Stimulated activated CD4-positive, alpha-beta T cell treated with anti-CD3 and anti-CD28 coated beads, TNF-alpha, amount 100 ng/mL, for 4 hours (primary cell): ENCODE results near the gene SEC14L3.
A peak's percentile ranks its signal among the peaks of the same experiment; 100 is the strongest.
"Not testable (repeated sequence)": the region's sequence is repeated elsewhere in the genome, so short reads cannot be mapped to it uniquely, and the experiment has no call there.

ENCODE experiments used
- DNase-seq, 3 experiments: peaks; one replicate each; pipeline ENCODE4 v3.0.0-alpha.2; 2020; ENCODE audit warnings: low read depth in 3 of 3

SEC14L3 gene

DNA sequence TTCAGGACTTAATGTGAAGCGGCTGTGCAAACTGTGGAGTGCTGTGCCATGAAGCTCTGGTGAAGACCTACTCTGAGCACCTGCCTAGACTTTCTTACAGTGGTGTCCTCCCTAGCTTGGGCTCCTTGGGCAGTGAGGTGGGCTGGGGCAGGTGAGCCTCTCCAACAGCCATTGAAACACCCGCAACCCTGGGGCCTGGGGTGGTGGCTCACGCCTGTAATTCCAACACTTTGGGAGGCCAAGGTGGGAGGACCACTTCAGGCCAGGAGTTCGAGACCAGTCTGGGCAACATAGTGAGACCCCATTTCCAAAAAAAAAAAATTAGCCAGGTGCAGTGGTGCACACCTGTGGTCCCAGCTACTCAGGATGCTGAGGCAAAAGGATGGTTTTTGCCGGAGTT is 14.3 kb upstream of the SEC14L3 start:
- DNase-seq = no peak

DNA sequence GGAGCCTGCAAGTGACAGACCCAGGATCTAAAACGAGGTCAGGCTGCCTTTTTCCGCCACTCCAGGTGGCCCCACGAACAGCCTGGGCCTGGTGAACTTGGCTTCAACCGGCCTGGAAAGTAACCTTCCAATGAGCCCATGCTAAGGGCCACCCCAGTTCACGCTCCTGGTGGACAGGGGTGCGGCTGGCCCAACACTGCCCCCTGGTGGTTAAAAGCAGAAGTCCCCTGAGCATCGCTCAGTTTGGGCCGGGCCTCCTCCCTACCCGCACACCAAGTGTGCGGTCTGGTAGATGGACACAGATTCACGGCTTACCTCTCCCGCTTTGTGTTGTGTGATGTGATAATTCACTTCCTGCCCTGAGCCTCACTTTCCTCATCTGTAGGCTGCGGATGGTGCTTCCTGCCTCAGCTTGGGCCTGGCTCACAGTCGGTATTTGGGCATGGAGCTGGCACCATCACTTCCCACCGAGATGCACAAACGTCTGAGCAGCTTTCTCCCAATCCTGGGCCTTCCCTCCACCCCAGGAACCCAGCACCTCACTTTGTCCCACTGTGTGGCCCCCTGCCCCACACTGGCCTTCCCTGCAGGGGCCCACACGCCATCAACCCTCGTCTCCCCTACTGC is 13.7 kb upstream of the SEC14L3 start:
- DNase-seq = peak; percentile 53 to 63 (median 57)

DNA sequence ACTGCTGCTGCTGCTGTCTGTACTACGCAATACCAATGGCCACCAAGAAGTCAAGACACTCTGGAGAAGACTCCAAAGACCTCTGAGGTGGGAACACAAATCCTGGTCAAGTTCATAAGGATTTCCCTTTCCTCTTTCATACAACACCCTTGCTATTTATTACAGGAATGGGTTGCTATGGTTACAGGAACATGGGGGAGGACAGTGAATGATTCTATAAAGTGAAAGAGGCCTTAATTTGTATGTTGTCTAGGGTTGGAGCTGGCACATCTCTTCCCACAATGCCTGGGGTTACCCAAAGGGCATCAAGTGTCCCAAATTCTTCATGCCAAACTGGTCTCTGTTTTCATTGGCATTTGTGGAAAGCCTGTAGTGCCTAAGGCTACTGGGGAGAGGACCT is 11.4 kb upstream of the SEC14L3 start:
- DNase-seq = no peak

DNA sequence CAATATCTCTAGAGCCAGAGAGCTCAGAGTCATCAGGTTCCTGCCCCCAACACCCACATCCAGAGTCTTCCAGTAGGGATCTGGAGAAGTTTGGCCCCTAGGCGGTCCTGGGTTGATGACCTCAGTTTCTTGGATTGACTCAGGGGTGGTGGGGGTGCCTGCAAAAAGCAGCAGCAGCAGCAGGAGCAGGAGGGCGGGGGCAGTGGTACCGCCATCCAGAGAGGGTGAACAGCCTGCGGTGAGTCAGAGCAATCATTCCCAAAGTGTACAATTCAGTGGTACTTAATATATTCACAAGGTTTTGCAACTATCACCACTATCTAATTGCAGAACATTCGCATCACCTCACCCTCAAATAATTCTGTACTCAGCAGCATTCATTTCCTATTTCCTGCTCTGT is 9.9 kb upstream of the SEC14L3 start:
- no peak for DNase-seq

DNA sequence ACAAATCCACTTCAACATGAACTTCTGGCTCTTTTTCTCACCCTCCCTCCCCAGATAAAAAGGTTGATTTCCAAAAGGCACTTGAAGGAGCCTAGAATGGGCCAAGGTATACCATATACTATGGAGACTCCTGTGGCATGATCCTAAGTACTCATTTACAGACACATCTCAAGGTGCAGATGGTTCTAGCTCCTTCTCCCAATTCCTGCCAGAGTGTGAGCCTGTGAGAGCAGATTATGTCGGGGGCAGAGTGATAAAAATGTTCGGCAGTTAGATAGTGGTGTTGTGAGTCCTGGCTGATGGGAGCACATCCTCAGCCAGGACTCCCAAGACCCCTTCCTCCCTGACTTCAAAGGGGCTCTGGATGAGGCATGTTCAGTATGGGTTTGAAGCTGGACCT is 8.2 kb upstream of the SEC14L3 start:
- no peak for DNase-seq

DNA sequence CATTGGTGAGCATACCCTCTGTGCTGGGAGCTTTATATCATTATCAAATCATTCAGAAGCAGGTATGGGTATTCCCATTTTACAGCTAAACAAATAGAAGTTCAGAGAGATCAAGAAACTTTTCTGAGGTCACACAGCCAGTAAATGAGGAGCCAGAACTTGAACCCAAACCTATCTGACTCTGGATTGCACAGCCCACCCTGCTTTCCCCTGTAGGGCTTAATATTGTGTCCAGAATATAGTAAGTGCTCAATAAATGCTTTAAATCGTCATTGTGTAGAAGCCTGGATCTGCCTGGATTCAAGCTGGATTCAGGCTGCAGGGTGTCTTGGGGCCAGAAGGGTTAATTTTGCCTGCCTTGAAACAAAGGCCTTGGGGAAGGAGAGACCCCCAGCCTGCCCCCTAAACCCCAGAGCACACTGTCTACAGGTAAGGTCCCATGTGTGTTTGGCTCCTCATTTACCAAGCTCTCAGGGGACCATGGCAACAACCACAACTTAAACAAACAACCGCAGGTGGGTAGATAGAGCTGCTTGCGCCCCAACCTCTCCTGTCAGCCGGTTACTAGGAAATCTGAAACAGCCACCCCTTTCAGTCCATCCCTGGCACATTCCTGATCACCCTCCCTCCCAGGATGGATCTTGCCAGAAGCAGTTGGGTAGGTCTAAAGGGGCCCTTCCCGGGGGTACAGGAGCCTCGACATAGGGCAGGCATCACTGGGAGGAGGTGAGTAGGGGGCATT is 3.0 kb upstream of the SEC14L3 start:
- no peak for DNase-seq

DNA sequence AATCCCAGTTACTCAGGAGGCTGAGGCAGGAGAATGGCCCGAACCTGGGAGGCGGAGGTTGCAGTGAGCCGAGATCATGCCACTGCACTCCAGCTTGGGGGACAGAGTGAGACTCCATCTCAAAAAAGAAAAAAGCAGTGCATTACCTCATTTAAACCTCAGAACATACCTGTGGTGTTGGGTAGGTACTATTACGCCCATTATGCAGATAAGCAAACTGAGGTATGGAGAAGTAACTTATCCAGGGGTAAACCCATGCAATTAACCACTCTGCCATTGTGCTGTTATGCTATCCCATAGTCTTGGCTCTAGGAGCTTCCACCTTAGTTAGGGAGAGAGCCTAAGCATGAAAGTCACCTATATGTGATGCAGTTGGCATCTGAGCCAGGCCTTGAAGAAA is 2.3 kb upstream of the SEC14L3 start:
- no peak for DNase-seq

DNA sequence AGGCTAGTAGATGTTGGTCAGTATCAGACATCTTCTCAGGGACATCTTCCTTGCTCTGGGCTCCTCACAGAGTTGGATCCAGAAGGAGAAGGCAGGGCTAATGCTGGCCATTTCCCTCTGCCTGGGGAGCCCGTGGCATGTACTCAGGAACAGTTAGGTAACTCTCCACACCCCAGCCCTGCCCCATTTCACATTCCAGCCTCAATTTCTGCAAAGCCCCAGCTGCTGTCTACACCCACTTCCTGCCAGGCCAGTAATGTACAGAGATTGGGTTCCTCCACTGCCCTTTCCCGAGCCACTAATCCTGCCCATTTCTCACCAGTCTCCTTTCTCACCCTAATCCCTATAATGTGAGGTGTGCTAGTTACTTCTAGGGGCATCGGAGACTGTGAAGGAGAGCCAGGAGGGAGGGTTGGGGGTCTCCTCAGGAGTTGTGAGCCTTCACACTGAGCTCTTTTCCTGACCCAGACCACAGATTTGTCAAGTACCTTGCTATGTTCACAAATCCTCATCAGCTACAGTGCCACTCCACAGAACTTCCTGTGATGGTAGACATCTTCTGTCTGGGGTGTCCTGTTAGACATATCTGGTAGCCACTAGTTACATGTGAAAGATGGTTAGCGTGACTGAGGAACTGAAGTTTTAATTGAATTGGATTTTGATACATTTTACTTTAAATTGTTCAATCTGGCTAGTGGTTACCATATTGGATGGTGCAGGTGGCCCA is 1.3 kb upstream of the SEC14L3 start:
- DNase-seq = no peak

DNA sequence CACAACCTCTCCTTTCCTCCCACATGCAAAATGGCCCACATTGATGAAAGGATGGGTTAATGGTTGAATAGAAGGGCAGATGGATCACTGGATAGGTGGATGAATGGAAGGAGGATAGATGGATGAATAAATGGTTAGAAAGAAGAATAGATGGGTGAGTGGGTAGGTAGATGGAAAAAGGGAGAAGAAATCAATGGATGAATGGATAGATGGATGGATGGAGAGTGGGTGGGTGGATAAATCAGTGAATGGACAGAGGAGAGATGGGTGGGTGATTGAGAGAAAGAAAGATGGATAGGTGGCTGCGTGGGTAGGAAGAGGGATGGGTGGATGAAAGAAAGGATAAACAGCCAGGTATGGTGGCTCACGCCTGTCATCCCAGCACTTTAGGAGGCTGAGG is 1.2 kb downstream of the SEC14L3 start:
- DNase-seq = no peak

DNA sequence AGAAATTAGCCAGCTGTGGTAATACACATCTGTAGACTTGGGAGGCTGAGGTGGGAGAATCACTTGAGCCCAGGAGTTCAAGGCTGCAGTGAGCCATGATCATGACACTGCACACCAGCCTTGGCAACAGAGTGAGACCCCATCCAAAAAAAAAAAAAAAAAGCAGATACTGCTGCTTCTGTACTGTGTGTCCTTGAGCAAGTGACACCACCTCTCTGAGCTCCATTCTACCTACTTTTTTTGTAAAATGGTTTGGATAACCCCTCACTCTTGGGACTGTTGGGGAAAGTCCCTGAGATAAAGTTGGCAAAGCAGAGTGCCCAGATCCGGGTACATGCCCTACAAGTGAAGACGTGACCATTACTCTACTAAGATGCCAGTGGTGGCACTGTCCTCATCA is 2.7 kb downstream of the SEC14L3 start:
- DNase-seq = no peak

DNA sequence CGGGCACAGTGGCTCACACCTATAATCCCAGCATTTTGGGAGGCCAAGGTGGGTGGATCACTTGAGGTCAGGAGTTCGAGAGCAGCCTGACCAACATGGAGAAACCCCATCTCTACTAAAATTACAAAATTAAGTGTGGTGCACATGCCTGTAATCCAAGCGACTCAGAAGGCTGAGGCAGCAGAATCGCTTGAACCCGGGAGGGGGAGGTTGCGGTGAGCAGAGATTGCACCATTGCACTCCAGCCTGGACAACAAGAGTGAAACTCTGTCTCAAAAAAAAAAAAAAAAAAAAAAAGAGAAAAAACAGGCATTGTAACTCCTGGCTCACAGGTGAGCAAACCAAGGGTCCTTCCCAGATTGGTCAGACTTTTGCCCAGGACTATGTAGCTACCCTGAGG is 11.3 kb downstream of the SEC14L3 start:
- DNase-seq = not testable (repeated sequence)

DNA sequence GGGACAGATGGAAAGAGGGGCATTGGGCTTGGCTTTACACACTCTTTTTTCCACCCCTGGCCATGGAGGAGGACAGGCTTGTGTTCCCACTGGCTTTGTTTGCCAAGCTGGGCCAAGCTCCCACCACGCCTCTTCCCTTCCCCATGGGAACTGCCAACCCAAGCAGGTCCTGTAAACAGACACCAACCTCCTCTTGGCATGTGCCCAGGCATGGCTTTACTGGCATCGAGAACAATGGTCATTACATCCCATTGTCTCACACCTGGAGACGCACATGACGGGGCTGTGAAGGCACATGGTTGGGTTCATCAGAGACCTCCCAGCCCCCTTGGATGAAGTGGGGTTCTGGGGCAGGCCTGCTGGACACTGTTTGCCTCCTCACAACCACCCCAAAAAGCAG is 11.7 kb downstream of the SEC14L3 start:
- DNase-seq = no peak

DNA sequence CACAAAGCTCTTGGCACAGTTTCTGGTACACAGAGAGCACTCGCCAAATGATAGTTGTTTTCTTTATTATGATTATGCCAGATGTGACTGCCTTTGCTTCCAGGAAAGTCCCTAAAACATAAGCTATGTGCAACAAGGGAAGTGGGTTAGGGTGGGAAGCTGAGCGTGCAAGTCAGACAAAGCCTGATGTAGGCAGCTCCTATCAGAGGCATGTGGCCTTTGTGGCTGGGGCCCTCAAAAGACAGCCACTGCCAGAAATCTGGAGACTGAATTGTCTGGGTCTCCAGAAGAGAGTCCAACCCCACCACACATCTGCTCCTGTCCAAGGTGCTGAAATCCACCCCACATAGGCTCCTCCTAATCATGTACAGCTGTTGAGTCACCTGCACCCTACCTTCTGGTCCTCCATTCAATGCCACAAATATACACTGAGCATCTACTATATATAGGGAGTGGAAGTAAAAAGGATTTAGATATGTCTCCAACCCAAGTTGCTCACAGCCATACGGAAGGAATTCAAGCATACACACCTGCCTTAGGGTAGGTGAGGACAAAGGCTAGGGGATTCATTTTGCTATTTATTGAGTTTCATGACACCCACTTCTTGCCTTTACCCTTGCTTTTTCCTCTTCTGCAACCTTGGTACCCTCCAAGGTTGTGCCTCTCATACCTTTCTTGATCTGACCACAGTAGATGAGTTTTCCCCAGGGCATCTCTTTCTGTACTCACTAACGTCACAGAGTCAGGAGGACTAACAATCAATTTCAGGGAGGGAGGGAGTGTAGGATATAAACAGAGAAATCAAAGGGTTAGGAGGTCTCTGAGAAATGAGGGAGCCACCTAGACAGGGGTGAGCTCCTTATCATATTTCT is 12.4 kb downstream of the SEC14L3 start:
- DNase-seq = no peak

DNA sequence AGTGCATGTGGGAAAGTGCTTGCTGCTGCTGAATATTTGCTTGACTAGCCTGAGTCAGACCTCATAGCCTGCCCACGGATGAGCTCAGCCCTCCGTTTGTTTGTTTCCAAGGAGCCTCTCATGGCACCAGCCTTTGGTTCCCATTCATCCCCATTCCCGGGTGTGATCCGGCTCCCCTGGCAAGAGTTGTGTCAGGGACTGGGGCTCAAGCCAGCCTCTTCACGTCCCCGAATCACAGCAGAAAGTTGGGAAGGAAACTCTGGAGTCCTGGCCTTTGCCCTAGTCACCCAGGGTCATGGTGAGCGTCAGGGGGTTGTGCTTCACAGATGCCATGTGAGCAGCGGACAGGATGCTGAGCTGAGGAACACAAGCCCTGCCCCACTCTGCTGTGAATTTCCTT is 13.8 kb downstream of the SEC14L3 start:
- no peak for DNase-seq

DNA sequence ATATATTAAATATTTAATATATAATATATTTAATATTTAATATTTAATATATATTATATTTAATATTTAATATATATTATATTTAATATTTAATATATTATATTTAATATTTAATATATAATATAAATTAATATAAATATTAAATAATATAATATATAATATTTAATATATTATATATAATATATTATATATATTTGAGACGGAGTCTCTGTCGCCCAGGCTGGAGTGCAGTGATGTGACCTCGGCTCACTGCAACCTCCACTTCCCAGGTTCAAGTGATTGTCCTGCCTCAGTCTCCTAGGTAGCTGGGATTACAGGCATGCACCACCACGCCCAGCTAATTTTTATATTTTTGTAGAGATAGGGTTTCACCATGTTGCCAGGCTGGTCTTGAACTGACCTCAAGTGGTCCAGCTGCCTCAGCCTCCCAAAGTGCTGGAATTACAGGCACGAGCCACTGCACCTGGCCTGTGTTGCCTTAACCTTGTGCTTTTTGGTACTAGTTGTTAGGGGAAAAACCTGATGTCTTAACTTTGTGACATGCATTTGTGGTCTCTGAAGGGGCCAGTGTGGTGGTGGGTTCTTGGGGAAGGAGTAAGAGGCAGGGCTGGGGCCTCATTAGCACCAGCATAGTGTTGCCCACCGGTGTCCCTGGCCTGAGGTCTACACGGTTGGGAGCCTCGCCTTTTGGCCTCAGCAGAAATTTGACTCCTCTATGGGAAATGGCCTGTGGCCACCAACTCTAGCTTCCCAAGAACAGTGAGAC is 16.6 kb downstream of the SEC14L3 start:
- no peak for DNase-seq

DNA sequence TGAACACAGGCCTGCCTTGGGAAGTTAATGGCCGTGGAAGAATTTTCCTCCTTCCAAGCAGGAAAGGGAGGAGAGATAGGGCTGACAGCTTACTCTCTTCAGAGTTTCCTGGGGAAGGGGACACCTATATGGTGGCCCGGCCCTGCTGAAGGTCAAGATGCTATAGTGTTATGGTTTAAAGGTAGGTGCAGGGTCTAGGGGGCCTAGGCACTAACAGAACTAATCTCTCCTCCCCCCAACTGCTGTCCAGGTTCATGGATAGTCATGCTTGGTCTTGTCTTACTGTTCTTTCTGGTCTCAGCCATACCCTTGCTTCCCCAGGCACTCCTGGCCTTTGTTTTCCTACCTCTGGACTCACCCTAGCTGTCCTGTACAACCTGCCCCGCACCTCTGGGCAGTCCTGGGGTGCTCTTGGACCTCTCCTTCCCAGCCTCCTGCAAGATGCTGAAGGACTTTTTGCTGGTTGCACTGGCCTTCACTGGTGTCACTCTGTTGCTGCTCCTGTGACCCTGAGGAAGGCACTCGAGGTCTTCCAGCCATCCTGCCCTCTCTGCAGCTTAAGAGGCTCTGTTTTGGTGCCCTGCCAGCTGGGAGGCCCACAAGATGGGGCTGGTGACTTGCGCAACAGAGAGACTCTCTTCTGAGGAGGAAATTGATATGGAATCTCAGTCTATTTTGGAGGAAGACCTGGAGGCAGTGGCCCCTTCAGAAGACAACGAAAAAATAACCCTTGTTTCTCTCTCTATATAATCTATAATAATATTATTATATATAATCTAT is 17.9 kb downstream of the SEC14L3 start:
- DNase-seq = no peak

DNA sequence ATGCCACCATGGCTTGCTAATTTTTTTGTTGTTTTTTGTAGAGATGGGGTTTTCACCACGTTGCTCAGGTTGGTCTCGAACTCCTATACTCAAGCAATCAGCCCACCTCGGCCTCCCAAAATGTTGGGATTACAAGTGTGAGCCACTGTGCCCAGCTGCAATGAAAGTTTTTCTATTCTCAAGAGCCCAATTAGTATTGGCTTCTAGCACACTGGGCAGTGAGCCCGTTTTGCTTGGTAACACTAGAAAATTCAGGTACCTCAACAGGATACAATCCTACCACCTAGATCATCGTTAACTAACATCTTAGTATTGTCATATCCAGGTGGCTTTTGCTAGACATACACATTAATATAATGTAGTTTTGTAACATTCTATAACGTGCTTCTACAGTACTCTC is 19.0 kb downstream of the SEC14L3 start:
- DNase-seq = no peak

DNA sequence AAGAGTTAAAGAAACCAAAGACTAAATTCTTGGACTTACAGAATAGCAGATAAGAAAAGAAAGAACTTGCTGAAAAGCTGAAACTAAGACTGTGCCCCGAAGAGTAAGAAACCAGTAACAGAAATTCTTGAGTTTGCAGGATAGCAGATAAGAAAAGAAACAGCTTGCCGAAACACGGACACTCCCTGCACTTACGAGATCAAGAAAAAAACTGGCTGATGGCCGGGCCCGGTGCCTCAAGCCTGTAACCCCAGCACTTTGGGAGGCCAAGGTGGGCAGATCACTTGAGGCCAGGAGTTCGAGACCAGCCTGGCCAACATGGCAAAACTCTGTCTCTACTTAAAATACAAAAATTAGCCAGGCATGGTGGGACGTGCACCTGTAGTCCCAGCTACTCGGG is 20.3 kb downstream of the SEC14L3 start:
- DNase-seq = not testable (repeated sequence)

DNA sequence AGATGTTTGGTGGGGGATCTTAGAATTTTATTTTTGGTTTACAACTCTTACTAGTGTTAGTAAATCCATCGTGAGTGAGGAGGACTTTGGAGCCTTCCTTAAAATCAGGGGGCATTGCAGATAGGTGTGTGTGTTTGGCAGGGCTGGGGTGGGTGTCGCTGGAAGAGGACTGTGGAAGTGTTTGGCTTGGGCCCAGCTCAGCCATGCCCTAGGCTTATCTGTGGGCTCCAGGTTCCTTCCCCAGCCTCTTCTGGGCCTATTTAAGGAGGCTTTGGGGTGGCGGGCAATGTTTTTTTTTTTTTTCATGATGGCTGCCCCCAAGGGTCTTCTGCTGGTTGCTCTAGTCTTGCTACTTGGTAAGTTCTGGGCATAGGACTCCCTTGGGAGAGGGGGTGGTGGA is 24.2 kb downstream of the SEC14L3 start:
- no peak for DNase-seq

DNA sequence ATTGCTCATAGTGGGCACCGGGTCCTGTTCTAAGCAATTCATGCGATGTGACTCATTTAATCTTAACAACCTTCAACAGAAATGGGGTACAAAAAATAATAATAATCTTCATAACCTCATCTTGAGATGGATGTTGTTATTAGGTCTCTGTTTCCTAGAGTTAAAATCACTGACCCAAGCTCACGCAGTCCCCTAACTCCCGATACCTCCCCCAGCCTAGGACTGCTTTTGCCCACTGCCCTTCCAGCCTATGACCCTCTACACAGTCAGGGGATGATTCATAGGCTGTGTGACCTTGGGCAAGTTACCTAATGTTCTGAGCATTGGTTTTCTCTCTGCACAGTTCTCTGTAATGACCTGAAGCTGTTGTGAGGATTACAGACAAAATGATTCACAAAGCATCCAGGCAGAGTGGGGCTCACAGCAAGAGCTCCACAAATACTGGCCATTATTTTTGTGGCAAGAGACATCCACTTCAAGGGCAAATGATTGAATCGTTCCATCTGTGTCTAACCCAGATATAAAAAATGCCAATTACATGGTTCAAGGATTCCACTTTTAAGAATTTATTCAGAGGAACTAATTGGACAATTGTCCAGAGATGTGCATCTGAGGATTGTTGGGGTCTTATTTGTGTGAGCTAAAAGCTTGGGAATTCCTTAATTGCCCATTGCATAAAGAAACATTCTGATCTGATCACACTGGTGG is 26.2 kb downstream of the SEC14L3 start:
- no peak for DNase-seq
